ENCODE measurements around the gene ZNF135. TPM values are rescaled to one million over a fixed set of nuclear protein-coding genes. Genes with fewer than 3 reads are reported as not detected.

The ZNF135 gene
- total RNA-seq, 2 donors from 2014 or later = 1.7 to 1.9 TPM

DNA sequence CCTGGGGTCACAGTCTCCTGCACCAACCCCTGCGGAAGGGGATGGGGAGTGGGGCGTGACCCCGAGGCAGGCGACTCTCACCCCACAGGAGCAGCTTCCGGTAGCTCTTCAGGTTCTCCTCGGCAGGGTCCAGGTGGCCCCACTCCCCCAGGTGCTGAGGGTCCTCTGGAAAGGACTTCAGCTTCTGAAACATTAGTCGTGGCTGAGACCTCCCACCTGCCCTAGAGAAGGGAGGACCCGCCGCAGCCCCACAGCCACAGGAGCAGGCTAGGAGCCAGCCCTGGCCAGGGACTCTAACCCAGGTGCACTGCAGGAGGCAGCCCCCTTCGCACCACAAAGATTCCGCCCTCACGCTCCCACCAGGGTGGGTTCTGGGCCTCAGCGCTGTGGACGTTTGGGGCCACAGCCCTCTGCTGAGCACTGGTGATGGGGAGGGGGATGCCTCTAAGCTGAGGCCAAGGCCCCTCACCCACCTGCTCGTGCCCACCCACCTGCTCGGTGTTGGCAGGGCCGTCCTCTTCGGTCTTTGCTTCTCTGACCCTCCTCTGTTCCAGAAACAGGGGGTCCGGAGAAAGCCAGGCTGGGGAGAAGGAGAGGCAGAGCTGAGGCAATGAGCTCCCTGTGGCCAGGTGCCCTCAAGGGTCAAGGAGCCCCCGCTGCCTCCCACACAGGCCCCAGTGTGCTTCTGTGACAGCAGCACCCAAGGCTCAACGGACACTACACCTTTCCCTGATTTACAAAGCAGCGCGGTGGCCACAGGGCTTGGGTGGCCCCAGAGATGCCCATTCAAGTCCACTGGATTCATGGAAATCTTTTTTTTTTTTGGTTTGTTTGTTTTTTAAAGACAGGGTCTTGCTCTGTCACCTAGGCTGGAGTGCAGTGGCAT, 28.0 kb downstream of the ZNF135 start:
- ATAC-seq (replicated peaks in 1 of 2) (no peak), DNase-seq (no peak)
- Mint-ChIP-seq H3K4me3 (no peak overlapping the region), H3K9me3 (peaks cover 2 to 14% of the 10 kb centered on the region in 2 donors), H3K36me3 (ENCODE audit: insufficient read depth in 2 of 2) (peaks cover 8 to 30% of the 10 kb centered on the region in 2 donors), H3K4me1 (ENCODE audit: low read depth) (no peaks in the 10 kb centered on the region), H3K27me3 (ENCODE audit: low read depth) (no peaks in the 10 kb centered on the region), H3K27ac (no peak overlapping the region)

DNA sequence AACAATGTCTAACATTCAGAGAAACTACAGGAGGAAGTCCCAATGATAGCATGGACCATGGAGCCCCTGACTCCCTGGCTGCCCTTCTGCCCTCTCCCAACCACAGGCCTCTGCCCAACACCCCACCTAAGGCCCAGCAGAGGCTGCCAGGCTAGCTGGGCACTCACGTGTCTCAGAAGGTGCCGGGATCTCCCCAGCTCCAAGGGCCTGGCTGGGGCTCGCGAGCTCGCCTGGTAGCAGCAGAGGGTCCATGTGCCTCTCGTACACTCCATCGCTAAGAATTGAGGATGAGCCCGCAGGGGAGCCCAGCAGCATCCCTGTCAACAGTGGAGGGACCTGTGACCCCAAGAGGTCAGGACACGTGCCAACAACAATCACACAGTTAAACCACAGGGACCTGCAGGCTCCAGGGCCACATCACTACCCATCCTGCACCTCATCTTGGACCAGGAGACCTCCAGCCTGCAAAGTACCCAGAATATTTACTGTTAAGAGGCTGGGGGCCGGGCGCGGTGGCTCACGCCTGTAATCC, 29.5 kb downstream of the ZNF135 start:
- no peak overlapping the region for H3K4me3 Mint-ChIP-seq
- no peaks in the 10 kb centered on the region for H3K4me1 Mint-ChIP-seq (ENCODE audit: low read depth)
- no peak overlapping the region for H3K27ac Mint-ChIP-seq
- no peaks in the 10 kb centered on the region for H3K27me3 Mint-ChIP-seq (ENCODE audit: low read depth)
- H3K9me3 Mint-ChIP-seq = peaks cover 5 to 14% of the 10 kb centered on the region in 2 donors
- ATAC-seq (replicated peaks in 1 of 2) (no peak), DNase-seq (no peak)
- H3K36me3 Mint-ChIP-seq (ENCODE audit: insufficient read depth in 2 of 2) = peaks cover 8 to 28% of the 10 kb centered on the region in 2 donors

DNA sequence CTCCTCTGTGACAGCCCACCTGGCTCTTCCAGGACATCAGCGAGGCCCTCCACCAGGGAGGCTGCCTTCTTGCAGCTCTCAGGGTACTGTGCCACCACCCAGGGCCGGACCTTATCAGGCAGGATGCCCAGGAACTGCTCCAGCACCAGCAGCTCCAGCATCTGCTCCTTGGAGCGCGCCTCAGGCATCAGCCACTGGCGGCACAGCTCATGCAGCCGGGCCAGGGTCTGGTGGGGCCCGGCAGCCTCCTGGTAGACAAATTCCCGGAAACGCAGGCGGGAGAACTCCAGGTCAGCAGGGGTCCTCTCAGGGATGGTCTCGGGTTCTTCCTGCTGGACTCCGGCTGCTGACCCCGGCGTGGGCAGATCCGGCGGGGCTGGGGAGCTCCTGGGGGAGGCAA, 30.8 kb downstream of the ZNF135 start:
- Mint-ChIP-seq H3K9me3 (peaks cover 4 to 11% of the 10 kb centered on the region in 2 donors), H3K27ac (no peak overlapping the region), H3K36me3 (ENCODE audit: insufficient read depth in 2 of 2) (peaks cover 6 to 24% of the 10 kb centered on the region in 2 donors), H3K4me3 (no peak overlapping the region), H3K4me1 (ENCODE audit: low read depth) (no peaks in the 10 kb centered on the region), H3K27me3 (ENCODE audit: low read depth) (no peaks in the 10 kb centered on the region)
- no peak for DNase-seq
- ATAC-seq (replicated peaks in 1 of 2) = no peak

GRCh38 chr19:58091251-58091995, 32.3 kb downstream of the ZNF135 start:
- no peak for DNase-seq
- no peak for ATAC-seq (replicated peaks in 1 of 2)
- Mint-ChIP-seq H3K27me3 (ENCODE audit: low read depth) (no peaks in the 10 kb centered on the region), H3K4me3 (no peak overlapping the region), H3K9me3 (peaks cover 5 to 15% of the 10 kb centered on the region in 2 donors), H3K27ac (no peak overlapping the region), H3K36me3 (ENCODE audit: insufficient read depth in 2 of 2) (peaks cover 10 to 26% of the 10 kb centered on the region in 2 donors), H3K4me1 (ENCODE audit: low read depth) (no peaks in the 10 kb centered on the region)

GRCh38 chr19:58093071-58093470, 34.0 kb downstream of the ZNF135 start:
- DNase-seq (no peak), ATAC-seq (replicated peaks in 1 of 2) (no peak)
- H3K36me3 Mint-ChIP-seq (ENCODE audit: insufficient read depth in 2 of 2) = peaks cover 16 to 32% of the 10 kb centered on the region in 2 donors
- H3K27ac Mint-ChIP-seq = no peak overlapping the region
- H3K4me1 Mint-ChIP-seq (ENCODE audit: low read depth) = peaks cover 9% of the 10 kb centered on the region
- no peaks in the 10 kb centered on the region for H3K27me3 Mint-ChIP-seq (ENCODE audit: low read depth)
- no peak overlapping the region for H3K4me3 Mint-ChIP-seq
- peaks cover 5 to 19% of the 10 kb centered on the region in 2 donors for H3K9me3 Mint-ChIP-seq

DNA sequence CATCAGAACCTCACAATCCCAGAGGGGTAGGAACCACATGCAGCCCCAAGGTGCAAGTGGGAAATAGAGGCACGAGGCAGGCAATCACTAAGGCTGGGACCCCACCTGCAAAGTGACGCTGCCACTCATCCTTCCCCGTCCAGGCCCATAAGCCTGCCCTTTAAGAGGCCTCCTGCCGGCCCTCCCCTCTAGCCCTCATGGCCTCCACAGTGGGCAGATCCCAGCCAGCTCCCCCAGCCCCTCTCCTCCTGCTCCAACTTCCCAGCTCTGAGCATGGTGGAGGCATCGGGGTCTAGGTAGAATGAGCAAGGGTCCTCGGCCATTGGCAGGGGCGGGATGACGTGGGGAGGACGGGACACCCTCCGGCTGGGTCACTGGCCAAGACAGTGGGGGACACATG, 36.2 kb downstream of the ZNF135 start:
- DNase-seq (no peak), ATAC-seq (replicated peaks in 1 of 2) (no peak)
- no peak overlapping the region for H3K4me3 Mint-ChIP-seq
- H3K27ac Mint-ChIP-seq = no peak overlapping the region
- H3K27me3 Mint-ChIP-seq (ENCODE audit: low read depth) = no peaks in the 10 kb centered on the region
- peaks cover 10 to 21% of the 10 kb centered on the region in 2 donors for H3K9me3 Mint-ChIP-seq
- H3K36me3 Mint-ChIP-seq (ENCODE audit: insufficient read depth in 2 of 2) = peaks cover 22 to 34% of the 10 kb centered on the region in 2 donors
- H3K4me1 Mint-ChIP-seq (ENCODE audit: low read depth) = peaks cover 16% of the 10 kb centered on the region

DNA sequence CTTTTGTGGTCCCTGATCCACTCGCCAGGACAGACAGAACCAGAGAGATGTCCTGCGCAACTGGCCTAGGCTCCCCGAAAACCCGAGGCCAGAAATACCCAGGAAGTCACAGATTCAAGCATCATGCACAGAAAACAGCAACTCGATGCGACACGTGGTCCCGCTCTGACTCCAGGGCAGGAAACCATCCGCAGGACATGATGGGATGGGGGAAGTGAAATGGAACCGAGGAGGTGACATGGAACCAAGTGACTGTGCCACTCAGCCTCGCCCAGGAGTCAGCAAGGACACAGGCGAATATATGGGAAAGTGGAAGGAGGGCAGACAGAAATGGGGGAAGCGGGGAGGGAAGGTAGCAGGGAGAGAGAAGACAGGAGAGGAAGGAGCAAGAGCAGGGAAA, 37.8 kb downstream of the ZNF135 start:
- no peak for DNase-seq
- Mint-ChIP-seq H3K9me3 (peaks cover 10 to 19% of the 10 kb centered on the region in 2 donors), H3K27ac (peak overlapping the region; percentile 50), H3K4me3 (peak overlapping the region; percentile 68 to 84), H3K4me1 (ENCODE audit: low read depth) (peaks cover 16% of the 10 kb centered on the region), H3K27me3 (ENCODE audit: low read depth) (no peaks in the 10 kb centered on the region), H3K36me3 (ENCODE audit: insufficient read depth in 2 of 2) (peaks cover 22 to 38% of the 10 kb centered on the region in 2 donors)
- no peak for ATAC-seq (replicated peaks in 1 of 2)

- Mint-ChIP-seq H3K36me3 (ENCODE audit: insufficient read depth in 2 of 2) (peaks cover 22 to 38% of the 10 kb centered on the region in 2 donors), H3K27me3 (ENCODE audit: low read depth) (no peaks in the 10 kb centered on the region), H3K4me3 (peak overlapping the region; percentile 68 to 84), H3K9me3 (peaks cover 10 to 19% of the 10 kb centered on the region in 2 donors), H3K4me1 (ENCODE audit: low read depth) (peaks cover 16% of the 10 kb centered on the region), H3K27ac (peak overlapping the region; percentile 50)
- DNase-seq (no peak), ATAC-seq (replicated peaks in 1 of 2) (no peak)
These were observed 38.3 kb downstream of the ZNF135 start for GRCh38 chr19:58097349-58097748.

GRCh38 chr19:58097781-58098681, 38.9 kb downstream of the ZNF135 start, which contains the start of gene ZSCAN18:
Gene ZSCAN18 (minus strand): TSS chr19:58098231. CDS start chr19:58090267, 7,964 bp downstream.
- H3K9me3 Mint-ChIP-seq = peaks cover 11 to 19% of the 10 kb centered on the region in 2 donors
- peak within 1 kb of the TSS; percentile 84 to 91 for H3K4me3 Mint-ChIP-seq
- H3K27ac Mint-ChIP-seq = peak within 1 kb of the TSS; percentile 97
- H3K36me3 Mint-ChIP-seq (ENCODE audit: insufficient read depth in 2 of 2) = peaks cover 22 to 39% of the 10 kb centered on the region in 2 donors
- ATAC-seq (replicated peaks in 1 of 2) (peak; percentile 98), DNase-seq (peak; percentile 94 to 97)
- peaks cover 16% of the 10 kb centered on the region for H3K4me1 Mint-ChIP-seq (ENCODE audit: low read depth)
- no peaks in the 10 kb centered on the region for H3K27me3 Mint-ChIP-seq (ENCODE audit: low read depth)

DNA sequence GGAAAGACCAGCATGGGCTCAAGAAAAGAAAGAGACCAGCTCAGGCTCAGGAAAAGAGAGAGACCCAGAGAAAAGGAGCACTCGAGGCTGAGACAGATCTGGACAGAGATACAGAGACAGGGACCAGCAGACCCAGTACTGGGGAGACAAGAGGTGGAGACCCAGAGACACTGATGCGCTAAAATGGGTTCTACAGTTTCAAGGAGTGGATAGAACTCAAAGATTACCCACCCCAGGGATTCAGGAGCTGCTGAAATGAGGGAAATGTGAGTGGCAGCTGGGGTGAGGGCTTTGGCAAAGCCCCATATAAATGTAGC, 39.6 kb downstream of the ZNF135 start:
- H3K27ac Mint-ChIP-seq = peak overlapping the region; percentile 97
- peaks cover 16% of the 10 kb centered on the region for H3K4me1 Mint-ChIP-seq (ENCODE audit: low read depth)
- peaks cover 13 to 20% of the 10 kb centered on the region in 2 donors for H3K9me3 Mint-ChIP-seq
- DNase-seq (no peak), ATAC-seq (replicated peaks in 1 of 2) (no peak)
- peak overlapping the region; percentile 84 to 91 for H3K4me3 Mint-ChIP-seq
- H3K27me3 Mint-ChIP-seq (ENCODE audit: low read depth) = no peaks in the 10 kb centered on the region
- H3K36me3 Mint-ChIP-seq (ENCODE audit: insufficient read depth in 2 of 2) = peaks cover 23 to 40% of the 10 kb centered on the region in 2 donors

- Mint-ChIP-seq H3K27ac (no peak overlapping the region), H3K4me3 (no peak overlapping the region), H3K36me3 (ENCODE audit: insufficient read depth in 2 of 2) (peaks cover 42 to 50% of the 10 kb centered on the region in 2 donors), H3K9me3 (peaks cover 27 to 41% of the 10 kb centered on the region in 2 donors), H3K4me1 (ENCODE audit: low read depth) (no peaks in the 10 kb centered on the region), H3K27me3 (ENCODE audit: low read depth) (no peaks in the 10 kb centered on the region)
- ATAC-seq (replicated peaks in 1 of 2) (no peak), DNase-seq (no peak)
These were observed 48.9 kb downstream of the ZNF135 start for GRCh38 chr19:58107778-58108545.

GRCh38 chr19:58108546-58108817, 49.4 kb downstream of the ZNF135 start:
- peaks cover 41 to 49% of the 10 kb centered on the region in 2 donors for H3K36me3 Mint-ChIP-seq (ENCODE audit: insufficient read depth in 2 of 2)
- no peak overlapping the region for H3K4me3 Mint-ChIP-seq
- ATAC-seq (replicated peaks in 1 of 2) (no peak), DNase-seq (no peak)
- H3K9me3 Mint-ChIP-seq = peaks cover 23 to 37% of the 10 kb centered on the region in 2 donors
- H3K27me3 Mint-ChIP-seq (ENCODE audit: low read depth) = no peaks in the 10 kb centered on the region
- H3K4me1 Mint-ChIP-seq (ENCODE audit: low read depth) = no peaks in the 10 kb centered on the region
- H3K27ac Mint-ChIP-seq = no peak overlapping the region
